Measurements from ENCODE around the gene CAPN14. TPM values are rescaled to one million over a fixed set of nuclear protein-coding genes. Genes with fewer than 3 reads are reported as not detected.

The CAPN14 gene, protein sequence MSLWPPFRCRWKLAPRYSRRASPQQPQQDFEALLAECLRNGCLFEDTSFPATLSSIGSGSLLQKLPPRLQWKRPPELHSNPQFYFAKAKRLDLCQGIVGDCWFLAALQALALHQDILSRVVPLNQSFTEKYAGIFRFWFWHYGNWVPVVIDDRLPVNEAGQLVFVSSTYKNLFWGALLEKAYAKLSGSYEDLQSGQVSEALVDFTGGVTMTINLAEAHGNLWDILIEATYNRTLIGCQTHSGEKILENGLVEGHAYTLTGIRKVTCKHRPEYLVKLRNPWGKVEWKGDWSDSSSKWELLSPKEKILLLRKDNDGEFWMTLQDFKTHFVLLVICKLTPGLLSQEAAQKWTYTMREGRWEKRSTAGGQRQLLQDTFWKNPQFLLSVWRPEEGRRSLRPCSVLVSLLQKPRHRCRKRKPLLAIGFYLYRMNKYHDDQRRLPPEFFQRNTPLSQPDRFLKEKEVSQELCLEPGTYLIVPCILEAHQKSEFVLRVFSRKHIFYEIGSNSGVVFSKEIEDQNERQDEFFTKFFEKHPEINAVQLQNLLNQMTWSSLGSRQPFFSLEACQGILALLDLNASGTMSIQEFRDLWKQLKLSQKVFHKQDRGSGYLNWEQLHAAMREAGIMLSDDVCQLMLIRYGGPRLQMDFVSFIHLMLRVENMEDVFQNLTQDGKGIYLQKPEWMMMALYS
- under 1 TPM in 2 of 4 donors, not detected in 2; 0.16 to 0.27 TPM for total RNA-seq
- polyA plus RNA-seq = under 1 TPM in 2 of 3 donors, not detected in 1; 0.23 to 0.25 TPM

DNA sequence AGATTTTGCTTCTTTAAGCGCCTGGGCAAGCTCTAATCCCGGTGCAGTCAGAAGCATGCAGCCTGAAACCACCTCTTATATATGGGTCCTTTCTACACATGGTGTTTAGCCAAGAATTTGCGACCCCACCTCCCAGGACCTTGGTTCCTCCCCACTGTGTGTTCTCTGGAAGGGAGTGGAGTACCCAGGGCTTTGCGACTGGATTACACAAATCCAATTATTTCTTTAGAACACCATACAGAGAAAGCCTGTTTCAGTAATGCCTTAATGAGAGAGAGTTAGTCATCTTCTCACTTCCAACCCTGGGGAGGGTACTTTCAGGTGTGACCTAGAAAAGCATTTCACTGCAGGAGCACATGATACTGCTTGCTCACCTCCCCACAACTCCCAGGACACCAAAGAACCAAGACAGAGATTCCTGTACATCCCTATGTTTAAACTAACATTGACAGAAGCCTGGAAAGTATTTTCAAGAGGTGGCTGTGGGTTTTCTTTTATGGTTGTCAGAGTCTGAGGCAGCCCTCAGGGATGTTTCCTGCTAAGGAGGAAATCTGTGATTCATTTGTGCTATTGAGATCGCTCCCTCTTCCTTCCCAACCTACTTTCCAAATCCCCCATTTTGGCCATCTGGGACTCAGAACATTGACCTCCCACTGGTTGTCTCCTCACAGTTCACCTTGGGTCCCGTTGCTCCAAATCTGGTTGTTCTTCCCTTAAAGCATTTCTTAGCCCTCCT, at the start of gene CAPN14:
Gene CAPN14, minus strand, starts transcription at position 51 of the 736 bp plus-strand sequence. CDS start 12,068 bp downstream, outside the sequence.
- H3K9me3 ChIP-seq = no peaks in the 10 kb centered on the region
- H3K4me1 ChIP-seq = no peaks in the 10 kb centered on the region
- DNase-seq = no peak
- intact Hi-C loops (cut with DNase I) = no loop called here
- TF ChIP-seq EP300 (IDR thresholded peaks at IDR 0.05) = no peak
- no peak for TF ChIP-seq POLR2AphosphoS5 (IDR thresholded peaks at IDR 0.05)
- TF ChIP-seq, protein P1, sequence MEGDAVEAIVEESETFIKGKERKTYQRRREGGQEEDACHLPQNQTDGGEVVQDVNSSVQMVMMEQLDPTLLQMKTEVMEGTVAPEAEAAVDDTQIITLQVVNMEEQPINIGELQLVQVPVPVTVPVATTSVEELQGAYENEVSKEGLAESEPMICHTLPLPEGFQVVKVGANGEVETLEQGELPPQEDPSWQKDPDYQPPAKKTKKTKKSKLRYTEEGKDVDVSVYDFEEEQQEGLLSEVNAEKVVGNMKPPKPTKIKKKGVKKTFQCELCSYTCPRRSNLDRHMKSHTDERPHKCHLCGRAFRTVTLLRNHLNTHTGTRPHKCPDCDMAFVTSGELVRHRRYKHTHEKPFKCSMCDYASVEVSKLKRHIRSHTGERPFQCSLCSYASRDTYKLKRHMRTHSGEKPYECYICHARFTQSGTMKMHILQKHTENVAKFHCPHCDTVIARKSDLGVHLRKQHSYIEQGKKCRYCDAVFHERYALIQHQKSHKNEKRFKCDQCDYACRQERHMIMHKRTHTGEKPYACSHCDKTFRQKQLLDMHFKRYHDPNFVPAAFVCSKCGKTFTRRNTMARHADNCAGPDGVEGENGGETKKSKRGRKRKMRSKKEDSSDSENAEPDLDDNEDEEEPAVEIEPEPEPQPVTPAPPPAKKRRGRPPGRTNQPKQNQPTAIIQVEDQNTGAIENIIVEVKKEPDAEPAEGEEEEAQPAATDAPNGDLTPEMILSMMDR (IDR thresholded peaks at IDR 0.05) = no peak
- TF ChIP-seq POLR2A (IDR thresholded peaks at IDR 0.05) = no peak
- H3K36me3 ChIP-seq = no peaks in the 10 kb centered on the region
- no peak within 1 kb of the TSS for H3K27ac ChIP-seq
- whole genome bisulfite sequencing, 2 donors = 72 to 82% methylated on average over 6 of the region's 6 CpGs
- no peak within 1 kb of the TSS for H3K4me3 ChIP-seq
- H3K27me3 ChIP-seq = no peaks in the 10 kb centered on the region

DNA sequence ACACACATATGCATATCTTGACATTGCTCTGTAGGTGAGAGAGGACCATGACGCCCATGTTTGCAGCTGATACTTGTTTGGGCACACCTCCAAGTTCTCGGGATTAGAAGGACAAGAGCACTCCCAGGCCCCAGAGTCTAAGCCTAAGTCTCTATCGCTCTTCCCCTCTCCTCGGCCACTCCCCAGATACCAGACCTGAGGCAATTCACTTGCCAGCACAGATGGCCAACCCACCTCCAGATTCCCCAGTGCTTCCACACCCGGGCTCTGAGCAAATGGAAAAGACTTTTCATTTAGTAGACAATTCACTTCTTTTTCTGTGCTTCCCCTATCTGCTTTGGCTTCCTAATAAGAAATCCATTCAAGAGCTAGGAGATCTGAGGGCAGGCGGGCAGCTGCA, 49.5 kb upstream of the CAPN14 start:
- Histone ChIP-seq H3K9me3 (no peaks in the 10 kb centered on the region), H3K4me1 (no peaks in the 10 kb centered on the region), H3K27ac (no peak overlapping the region), H3K36me3 (no peaks in the 10 kb centered on the region), H3K4me3 (no peak overlapping the region), H3K27me3 (no peaks in the 10 kb centered on the region)
- no peak for DNase-seq
- WGBS, 2 donors = 70 to 91% methylated on average over 6 of the region's 6 CpGs
- intact Hi-C loops (cut with DNase I) = no loop called here
- no peak for TF ChIP-seq POLR2A (IDR thresholded peaks at IDR 0.05)
- TF ChIP-seq EP300 (IDR thresholded peaks at IDR 0.05) = no peak
- TF ChIP-seq, protein P1 (IDR thresholded peaks at IDR 0.05) = no peak
- no peak for TF ChIP-seq POLR2AphosphoS5 (IDR thresholded peaks at IDR 0.05)

DNA sequence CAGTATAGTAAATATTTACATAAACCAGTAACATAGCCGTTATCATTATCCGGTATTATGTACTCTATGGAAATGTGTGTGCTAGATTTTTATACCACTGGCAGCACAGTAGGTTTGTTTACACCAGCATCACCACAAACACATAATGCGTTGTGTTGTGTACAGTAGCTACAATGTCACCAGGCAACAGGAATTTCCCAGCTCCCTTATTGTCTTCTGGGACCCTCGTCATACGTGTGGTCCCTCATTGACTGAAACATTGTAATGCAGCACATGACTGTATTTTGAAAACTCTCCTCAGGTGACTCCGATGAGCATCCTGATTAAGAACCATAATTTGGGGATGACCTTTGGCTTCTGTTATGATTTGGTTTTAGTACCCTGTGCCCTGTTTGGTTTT, 47.9 kb upstream of the CAPN14 start:
- WGBS, 2 donors = 50 to 88% methylated on average over 6 of the region's 6 CpGs
- no peak overlapping the region for H3K4me3 ChIP-seq
- H3K36me3 ChIP-seq = no peaks in the 10 kb centered on the region
- H3K4me1 ChIP-seq = no peaks in the 10 kb centered on the region
- no peaks in the 10 kb centered on the region for H3K27me3 ChIP-seq
- DNase-seq = no peak
- no peaks in the 10 kb centered on the region for H3K9me3 ChIP-seq
- TF ChIP-seq EP300 (IDR thresholded peaks at IDR 0.05) (no peak), POLR2AphosphoS5 (IDR thresholded peaks at IDR 0.05) (no peak), POLR2A (IDR thresholded peaks at IDR 0.05) (no peak)
- TF ChIP-seq, protein P1 (IDR thresholded peaks at IDR 0.05) = no peak
- no peak overlapping the region for H3K27ac ChIP-seq
- intact Hi-C loops (cut with DNase I) = no loop called here

DNA sequence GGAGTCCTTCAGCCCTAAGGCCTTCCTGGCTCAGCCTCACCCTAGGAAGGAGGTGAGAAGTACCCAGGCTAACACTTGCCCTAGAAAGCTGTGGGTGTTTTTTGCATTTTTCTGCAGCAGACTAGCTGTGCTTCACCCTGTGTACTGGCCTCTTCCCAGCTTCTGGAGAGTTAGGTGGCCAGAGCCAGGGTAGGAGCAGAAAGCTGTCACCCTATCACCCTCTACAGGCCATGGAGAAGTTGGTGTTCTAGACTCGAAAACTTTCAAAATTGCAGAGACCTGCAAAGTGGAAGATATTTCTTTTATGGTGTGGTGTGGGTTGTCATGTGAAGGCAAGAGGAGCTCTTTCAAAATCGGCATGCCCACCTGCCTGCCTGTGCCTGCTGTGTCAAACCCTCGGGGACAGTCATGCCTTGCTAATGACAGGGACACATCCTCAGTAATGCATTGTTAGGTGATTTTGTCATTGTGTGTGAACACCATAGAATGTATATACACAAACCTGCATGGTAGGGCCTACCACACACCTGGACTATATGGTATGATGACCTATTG, 46.4 kb upstream of the CAPN14 start:
- DNase-seq = no peak
- no peaks in the 10 kb centered on the region for H3K36me3 ChIP-seq
- intact Hi-C loops (cut with DNase I) = no loop called here
- no peak overlapping the region for H3K4me3 ChIP-seq
- H3K9me3 ChIP-seq = no peaks in the 10 kb centered on the region
- TF ChIP-seq POLR2A (IDR thresholded peaks at IDR 0.05) = no peak
- TF ChIP-seq, protein P1 (IDR thresholded peaks at IDR 0.05) = no peak
- no peak for TF ChIP-seq EP300 (IDR thresholded peaks at IDR 0.05)
- no peak for TF ChIP-seq POLR2AphosphoS5 (IDR thresholded peaks at IDR 0.05)
- WGBS, 2 donors = 87 to 90% methylated on average over 3 of the region's 3 CpGs
- H3K27ac ChIP-seq = no peak overlapping the region
- no peaks in the 10 kb centered on the region for H3K27me3 ChIP-seq
- no peaks in the 10 kb centered on the region for H3K4me1 ChIP-seq

All from sigmoid colon (tissue), 7 donors.